ENCODE measurements around the gene ATP8A2.

ATP8A2 gene

GRCh38 chr13:25967144-25967543, 595.4 kb downstream of the ATP8A2 start:
- DNase-seq (ENCODE audit: low spot score) = no peak

GRCh38 chr13:25971047-25971446, 599.3 kb downstream of the ATP8A2 start:
- DNase-seq (ENCODE audit: low spot score) = no peak

- DNase-seq (ENCODE audit: low spot score) = no peak
These were observed 599.8 kb downstream of the ATP8A2 start for GRCh38 chr13:25971459-25972145.

GRCh38 chr13:25973085-25973484, 601.3 kb downstream of the ATP8A2 start:
- DNase-seq (ENCODE audit: low spot score) = no peak

- DNase-seq (ENCODE audit: low spot score) = no peak
These were observed 601.8 kb downstream of the ATP8A2 start for GRCh38 chr13:25973576-25973975.

GRCh38 chr13:25977216-25977615, 605.4 kb downstream of the ATP8A2 start:
- no peak for DNase-seq (ENCODE audit: low spot score)

- DNase-seq (ENCODE audit: low spot score) = no peak
These were observed 605.9 kb downstream of the ATP8A2 start for GRCh38 chr13:25977671-25978070.

- DNase-seq (ENCODE audit: low spot score) = no peak
These were observed 607.2 kb downstream of the ATP8A2 start for GRCh38 chr13:25978961-25979360.

GRCh38 chr13:25979371-25979770, 607.6 kb downstream of the ATP8A2 start:
- DNase-seq (ENCODE audit: low spot score) = no peak

GRCh38 chr13:25980255-25980654, 608.5 kb downstream of the ATP8A2 start:
- DNase-seq (ENCODE audit: low spot score) = no peak

GRCh38 chr13:25981060-25981459, 609.3 kb downstream of the ATP8A2 start:
- no peak for DNase-seq (ENCODE audit: low spot score)

- no peak for DNase-seq (ENCODE audit: low spot score)
These were observed 611.1 kb downstream of the ATP8A2 start for GRCh38 chr13:25982907-25983306.

- no peak for DNase-seq (ENCODE audit: low spot score)
These were observed 616.2 kb downstream of the ATP8A2 start for GRCh38 chr13:25987987-25988386.

GRCh38 chr13:25988661-25989060, 616.9 kb downstream of the ATP8A2 start:
- no peak for DNase-seq (ENCODE audit: low spot score)

- DNase-seq (ENCODE audit: low spot score) = no peak
These were observed 619.0 kb downstream of the ATP8A2 start for GRCh38 chr13:25990801-25991200.

- DNase-seq (ENCODE audit: low spot score) = no peak
These were observed 620.3 kb downstream of the ATP8A2 start for GRCh38 chr13:25992076-25992475.

GRCh38 chr13:26007261-26008125, 635.7 kb downstream of the ATP8A2 start:
- no peak for DNase-seq (ENCODE audit: low spot score)

- DNase-seq (ENCODE audit: low spot score) = no peak
These were observed 638.9 kb downstream of the ATP8A2 start for GRCh38 chr13:26010487-26011207.

- no peak for DNase-seq (ENCODE audit: low spot score)
These were observed 639.4 kb downstream of the ATP8A2 start for GRCh38 chr13:26011208-26011573.

GRCh38 chr13:26011996-26012821, 640.4 kb downstream of the ATP8A2 start:
- DNase-seq (ENCODE audit: low spot score) = no peak

- no peak for DNase-seq (ENCODE audit: low spot score)
These were observed 641.2 kb downstream of the ATP8A2 start for GRCh38 chr13:26012995-26013394.
